GM21619 (cell line): ENCODE data around the gene MATR3.

Source experiments
- ATAC-seq: cut with Tn5 transposase; IDR thresholded peaks from one replicate; pipeline ENCODE4 v1.9.1; 2021; ENCODE audit not compliant: unreplicated experiment

MATR3 gene

GRCh38 chr5:139272471-139273321 lies 20.8 kb upstream of the MATR3 start:
- no peak for ATAC-seq

GRCh38 chr5:139273322-139273571 lies 20.3 kb upstream of the MATR3 start:
- no peak for ATAC-seq

DNA sequence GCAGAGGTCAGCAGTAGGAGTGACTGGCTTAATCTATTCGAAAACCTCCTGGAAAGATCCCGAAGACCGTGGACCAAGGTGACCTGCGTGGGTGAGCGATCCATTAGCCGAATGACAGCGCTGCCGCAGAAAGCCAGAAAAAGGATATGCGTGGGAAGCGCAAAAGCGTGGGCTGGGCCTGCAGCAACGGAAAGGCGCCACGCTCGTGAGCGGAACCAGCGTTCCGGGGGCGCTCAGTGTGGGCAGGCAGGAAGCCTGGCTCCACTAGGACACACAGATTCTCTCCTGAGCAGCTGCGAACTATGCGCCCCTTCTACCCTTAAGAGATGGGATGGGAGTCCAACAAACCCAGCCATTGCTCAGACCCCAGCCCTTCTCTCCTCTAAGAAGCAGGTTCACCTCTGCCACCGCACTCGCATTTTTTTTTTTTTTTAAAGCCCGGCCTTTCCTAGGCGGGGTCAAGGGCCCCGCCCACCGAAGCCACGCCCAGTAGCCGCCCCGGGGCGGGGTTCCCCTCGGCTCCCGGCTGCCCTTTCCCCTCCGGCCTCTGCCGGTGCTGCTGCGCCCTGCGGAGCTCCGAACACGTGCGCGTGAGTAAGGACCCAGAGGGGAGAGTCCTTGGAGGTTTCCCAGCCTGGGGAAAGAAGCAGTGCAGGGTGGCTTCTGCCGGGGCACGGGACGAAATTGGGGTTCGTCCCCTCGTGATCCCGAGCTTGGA lies 19.8 kb upstream of the MATR3 start:
- peak; percentile 74 for ATAC-seq

GRCh38 chr5:139275536-139275935 lies 18.0 kb upstream of the MATR3 start:
- ATAC-seq, result no peak

GRCh38 chr5:139275956-139276355 lies 17.6 kb upstream of the MATR3 start:
- ATAC-seq, result no peak

DNA sequence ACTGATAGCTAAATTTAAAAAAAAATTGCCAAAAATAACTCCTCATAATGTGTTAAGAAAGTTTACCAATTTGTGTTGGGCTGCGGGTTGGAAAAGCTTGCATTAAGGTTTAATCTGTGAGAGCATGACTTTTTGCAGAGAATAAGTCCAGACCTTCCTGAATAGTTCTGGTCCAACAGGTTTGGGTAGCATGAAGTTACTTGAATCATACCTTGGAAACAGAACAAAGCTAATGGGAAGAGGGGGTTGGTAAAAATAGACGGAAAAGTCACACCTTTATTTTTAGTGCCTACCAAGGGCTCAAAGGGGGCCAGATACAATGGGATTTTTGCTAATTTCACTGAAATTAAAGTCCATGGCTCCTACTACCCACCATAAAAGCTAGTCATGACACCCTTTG lies 17.1 kb upstream of the MATR3 start:
- no peak for ATAC-seq

DNA sequence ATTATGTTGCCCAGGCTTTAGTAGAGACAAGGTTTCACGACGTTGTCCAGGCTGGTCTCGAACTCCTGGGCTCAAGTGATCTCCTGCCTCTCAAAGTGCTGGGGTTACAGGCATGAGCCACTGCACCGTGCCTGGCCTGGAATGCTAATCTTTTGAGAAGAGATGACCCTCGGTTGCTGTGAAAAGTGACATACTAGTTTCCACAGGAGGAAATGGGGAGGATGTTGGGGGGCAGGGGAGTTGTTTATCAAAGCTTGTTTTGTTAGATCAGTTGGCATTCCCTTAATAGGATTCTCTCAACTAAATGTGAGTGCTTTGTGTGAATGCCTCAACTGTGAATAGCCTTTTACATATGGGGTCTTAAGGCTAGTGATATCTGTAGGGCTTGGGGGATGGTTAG lies 16.4 kb upstream of the MATR3 start:
- no peak for ATAC-seq

GRCh38 chr5:139278540-139279274 lies 14.8 kb upstream of the MATR3 start:
- no peak for ATAC-seq

DNA sequence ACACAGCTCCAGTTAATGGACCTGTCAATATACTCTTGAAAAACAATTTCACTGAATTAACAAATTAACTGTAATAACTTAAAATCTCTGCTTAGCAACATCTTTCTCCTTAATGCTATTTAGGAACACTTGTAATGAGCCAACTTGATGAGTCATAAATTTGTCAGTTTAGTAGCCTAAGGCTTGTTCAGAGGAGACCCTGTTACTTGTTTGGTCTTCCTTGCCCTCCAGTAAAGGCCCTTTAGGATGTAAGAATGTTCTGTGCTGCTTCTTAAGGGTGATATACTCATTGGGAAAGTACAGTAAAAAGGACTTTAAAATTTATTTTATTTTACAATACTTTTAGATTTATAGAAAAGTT lies 11.4 kb upstream of the MATR3 start:
- no peak for ATAC-seq

DNA sequence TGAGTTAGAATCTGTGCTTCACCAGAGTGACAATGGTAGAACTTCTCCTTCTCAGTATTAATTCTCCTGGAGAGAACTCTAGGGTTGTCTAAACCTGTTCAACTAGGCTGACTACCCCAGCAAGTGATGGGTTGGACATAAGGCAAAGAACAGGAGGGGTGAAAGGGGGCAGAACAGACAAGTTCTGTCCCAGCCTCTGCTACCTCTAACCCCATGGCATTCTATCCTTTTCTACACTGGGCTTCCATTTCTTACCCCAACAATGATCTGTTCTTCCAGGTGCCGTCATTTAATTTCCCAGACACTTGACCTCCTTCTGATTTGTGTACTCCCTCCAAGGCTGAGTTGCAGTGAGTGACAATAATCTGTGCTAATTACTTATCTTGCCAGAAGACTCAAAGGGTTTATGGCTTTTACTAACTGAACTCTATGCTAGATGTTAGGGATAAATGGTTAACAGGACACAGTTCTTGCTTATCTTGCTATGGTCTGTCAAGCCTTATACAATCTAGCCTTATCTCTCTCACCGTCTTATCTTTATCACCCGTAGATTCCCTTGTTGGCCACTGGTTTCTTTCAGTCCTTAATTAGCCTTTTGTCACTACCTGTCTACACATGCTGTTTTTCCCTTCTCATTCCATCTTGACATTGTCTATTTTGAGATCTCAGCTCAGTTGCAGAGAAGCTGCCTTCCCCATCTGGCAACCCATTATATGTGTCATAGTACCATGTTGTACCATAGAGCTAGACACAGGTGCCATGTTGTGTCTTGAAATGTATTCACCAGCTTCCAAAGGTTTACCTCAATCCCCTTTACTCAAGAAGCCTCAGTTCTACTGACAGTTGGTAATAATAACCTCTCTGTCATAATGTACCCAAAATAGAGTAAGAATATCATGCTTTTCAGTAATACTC lies 10.0 kb upstream of the MATR3 start:
- ATAC-seq, result no peak

- ATAC-seq, result no peak
These were observed 9.2 kb upstream of the MATR3 start for GRCh38 chr5:139284295-139284694.

- no peak for ATAC-seq
These were observed 7.7 kb upstream of the MATR3 start for GRCh38 chr5:139285651-139286392.

DNA sequence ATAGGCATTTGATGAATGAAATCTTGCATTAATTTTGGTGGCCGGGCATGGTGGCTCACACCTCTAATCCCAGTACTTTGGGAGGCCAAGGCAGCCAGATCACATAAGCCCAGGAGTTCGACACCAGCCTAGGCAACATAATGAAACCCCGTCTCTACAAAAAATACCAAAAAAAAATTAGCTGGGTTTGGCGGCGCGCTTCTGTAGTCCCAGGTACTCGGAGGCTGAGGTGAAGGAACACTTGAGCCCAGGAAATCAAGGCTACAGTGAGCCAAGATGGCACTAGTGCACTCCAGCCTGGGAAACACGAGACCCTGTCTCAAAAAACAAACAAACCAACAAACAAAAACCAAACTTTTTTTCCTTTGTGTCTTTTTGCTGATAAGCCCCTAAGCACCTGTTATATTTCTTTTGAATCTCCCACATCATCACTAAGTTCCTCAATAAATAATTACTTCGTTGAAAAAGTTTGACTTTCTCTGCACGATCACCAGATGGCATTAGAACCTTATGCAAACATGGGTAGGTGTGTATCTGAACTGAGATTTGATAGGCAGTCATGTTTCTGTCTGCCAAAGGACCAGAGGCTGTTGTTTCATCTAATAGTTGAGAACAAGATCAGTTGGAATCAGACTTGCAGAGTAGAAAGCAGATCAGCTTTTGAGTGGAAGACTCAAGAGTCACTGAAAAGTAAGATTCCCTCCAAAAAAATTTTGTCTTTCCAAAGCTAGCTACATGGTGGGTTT lies 5.5 kb upstream of the MATR3 start:
- ATAC-seq, result no peak

DNA sequence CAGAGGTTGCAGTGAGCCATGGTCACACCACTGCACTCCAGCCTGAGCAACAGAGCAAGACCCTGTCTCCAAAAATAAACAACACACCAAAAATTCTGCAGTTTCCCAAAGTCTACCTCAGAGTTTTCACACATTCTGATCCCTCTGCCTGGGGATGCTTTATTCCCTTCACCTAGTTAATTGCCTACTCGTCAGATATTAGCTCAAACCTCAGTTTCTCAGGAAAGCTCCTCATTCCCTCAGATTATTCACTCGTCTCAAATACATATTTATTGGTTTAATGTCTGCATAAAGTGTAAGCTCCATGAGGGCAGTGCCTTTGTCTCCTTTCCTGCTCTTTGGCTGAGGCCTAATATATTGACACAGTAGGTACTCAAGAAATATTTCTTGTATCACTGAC lies 2.5 kb upstream of the MATR3 start:
- no peak for ATAC-seq

DNA sequence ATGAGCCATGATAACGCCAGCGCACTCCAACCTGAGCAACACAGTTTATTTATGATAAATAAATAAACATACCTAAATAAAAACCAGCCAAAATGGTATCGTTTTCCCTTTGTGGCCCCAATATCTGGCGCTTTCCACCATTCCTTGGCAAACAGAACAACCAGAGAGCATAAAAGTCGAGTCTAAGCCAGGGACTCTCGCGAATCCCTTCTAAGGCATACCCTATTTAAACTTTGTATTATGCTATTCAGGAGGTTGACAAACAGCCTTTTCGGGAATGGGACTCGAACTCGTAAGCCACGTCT lies 386 bp upstream of the MATR3 start:
- no peak for ATAC-seq

GRCh38 chr5:139294374-139295165 lies 1.0 kb downstream of the MATR3 start:
- peak; percentile 32 for ATAC-seq

DNA sequence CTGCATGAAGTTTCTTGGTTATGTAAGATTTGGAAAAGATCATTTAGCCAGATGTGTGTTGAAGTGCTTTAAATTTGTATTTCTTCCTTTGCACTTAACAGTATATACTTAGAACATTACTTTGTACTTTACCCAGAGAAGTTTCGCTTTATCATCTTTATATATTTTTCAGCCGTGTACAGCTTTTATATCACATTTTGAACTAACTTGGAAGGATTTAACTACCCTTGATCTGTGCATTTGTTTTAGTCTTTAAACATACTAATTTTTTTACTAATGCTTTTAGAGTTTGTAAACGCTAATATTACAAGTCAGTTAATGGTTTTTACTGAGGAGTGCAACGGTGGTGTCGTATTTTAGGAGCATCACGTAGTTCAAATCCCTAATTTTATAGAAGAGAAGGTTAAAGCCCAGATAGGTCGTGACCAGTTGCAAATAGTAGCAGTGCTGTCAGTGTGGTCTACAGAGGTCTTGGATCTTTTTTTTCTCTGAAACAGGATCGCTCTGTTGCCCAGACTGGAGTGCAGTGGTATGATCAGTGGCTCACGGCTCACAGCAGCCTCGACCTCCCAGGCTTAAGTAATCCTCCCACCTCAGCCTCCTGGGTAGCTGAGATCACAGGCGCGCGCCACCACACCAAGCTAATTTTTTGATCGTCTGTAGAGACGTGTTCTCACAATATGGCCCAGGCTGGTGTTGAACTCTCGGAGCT lies 2.0 kb downstream of the MATR3 start:
- no peak for ATAC-seq

DNA sequence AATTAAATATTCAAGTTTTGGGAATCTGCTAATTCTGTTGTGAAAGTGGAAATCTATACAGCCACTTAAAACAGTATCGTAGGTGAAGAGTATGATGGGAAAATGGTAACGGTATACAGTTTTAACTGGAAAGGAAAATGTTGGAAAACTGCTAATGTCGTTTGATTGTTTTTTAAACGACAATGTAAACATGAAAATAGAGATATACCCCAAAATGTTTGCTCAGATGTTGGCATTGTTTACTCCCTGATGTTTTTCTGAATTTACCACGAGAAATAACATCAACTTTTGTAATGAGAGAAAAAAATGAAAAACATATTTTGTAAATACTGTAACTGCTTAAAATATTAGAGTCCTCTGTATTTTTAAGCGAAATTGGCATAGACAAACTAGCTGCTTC lies 2.7 kb downstream of the MATR3 start:
- no peak for ATAC-seq
